Activated naive CD4-positive, alpha-beta T cell treated with anti-CD3 and anti-CD28 coated beads, Interleukin-2, amount 50 U/mL, for 16 hours (primary cell): ENCODE data around the gene DHRS9.
"Not testable (repeated sequence)": the region's sequence is repeated elsewhere in the genome, so short reads cannot be mapped to it uniquely, and the experiment has no call there.

Experiments used
- DNase-seq: peaks from one replicate; pipeline ENCODE4 v3.0.0-alpha.2; 2020

The DHRS9 gene

DNA sequence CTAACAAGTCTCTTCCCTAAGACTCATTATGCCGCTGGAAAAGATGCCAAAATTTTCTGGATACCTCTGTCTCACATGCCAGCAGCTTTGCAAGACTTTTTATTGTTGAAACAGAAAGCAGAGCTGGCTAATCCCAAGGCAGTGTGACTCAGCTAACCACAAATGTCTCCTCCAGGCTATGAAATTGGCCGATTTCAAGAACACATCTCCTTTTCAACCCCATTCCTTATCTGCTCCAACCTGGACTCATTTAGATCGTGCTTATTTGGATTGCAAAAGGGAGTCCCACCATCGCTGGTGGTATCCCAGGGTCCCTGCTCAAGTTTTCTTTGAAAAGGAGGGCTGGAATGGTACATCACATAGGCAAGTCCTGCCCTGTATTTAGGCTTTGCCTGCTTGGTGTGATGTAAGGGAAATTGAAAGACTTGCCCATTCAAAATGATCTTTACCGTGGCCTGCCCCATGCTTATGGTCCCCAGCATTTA lies 26.3 kb downstream of the DHRS9 start:
- DNase-seq, result no peak

DNA sequence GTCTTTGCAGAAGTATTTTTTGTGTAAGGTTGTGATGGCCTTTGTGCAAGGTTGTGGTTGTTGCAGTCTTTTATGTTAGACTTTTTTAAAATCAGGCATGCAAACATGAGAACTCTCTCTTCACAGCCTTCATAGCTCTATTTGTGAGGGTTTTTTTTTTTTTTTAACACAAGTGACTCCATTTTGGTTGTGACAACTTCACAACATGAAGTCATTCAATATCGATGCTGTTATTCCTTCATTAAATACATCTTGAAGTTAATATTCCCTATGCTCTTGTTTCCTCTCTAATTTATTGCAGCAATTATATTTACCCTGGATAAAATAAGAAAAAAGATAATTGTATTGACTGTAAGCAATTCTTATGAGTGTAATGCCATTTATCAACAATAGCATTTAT lies 35.5 kb downstream of the DHRS9 start:
- no peak for DNase-seq

DNA sequence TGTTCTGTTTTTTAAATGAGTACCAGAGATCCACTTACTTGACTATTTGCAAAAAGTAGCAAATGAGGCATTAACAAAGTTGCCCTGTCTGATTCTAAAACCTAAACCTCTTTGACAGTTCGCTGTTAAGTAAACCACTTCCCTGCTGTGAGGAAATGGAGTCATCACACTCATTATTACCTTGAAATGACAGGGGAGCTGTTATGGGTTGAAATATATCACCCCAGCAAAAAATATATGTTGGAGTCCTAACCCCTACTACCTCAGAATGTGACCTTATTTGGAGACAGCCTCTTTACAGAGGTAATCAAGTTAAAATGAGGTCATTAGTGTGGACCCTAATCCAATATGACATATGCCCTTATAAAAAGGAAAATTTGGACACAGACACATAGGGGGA lies 36.1 kb downstream of the DHRS9 start:
- DNase-seq, result no peak

DNA sequence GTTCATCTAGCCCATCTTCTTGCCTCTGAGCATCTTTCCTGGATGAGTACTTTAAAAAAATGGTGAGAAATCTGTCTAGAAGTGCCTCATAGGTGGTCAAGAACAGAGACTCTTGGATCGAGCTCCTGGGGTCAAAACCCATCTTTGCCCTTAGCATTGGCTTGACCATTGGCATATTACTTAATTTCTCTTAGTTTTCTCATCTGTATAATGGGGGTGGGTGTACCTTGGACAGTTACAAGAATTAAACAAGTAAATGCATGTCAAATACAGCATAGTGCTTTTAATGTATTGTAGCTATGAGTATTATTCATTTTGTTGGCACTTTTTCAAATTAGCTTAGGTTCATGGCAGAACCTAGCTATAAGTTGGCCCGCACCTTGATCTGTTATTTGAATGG lies 36.8 kb downstream of the DHRS9 start:
- no peak for DNase-seq

DNA sequence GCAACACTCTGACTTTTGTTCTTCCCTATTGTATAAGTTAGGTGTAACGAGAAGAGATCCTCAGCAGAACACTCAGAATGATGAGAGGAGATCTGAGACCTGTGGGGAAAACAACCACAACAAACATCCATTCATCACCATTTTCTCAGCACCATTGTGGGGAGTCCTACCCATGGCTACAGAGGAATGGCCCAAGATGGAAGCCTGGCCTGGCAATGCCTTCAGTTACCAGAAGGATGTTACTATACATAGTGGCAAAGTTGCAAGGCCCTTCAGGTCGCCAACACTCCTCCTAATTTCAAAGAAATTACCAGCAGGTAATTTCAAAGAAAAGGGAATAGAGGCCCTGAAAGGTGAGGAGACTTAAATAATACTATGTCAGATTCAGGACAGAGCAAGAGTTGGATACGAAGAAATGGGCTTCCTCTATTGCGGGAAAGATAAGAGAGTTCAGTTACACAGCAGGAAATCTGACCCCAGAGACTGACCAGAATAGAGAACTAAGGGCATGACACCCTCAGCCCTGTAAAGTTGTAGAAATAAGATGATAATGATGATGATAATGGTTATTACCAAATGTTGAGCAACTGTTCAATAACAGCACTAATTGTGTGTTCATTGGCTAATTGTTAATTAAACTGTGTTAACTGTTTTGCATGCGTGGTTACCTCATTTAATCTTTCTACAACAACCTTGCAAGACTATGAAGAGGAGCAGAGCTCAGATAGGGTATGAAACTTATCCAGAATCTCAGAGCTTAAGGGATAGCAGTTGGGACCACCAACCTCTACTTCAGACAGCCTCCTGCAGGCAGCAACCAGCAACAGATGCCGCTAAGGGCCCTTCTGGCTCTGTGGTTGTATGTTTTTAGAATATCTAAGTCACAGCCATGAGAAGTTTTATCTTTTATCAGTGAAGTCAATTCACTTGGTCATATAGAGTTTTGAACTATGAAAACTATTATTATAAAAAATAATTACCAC lies 37.5 kb downstream of the DHRS9 start:
- no peak for DNase-seq

DNA sequence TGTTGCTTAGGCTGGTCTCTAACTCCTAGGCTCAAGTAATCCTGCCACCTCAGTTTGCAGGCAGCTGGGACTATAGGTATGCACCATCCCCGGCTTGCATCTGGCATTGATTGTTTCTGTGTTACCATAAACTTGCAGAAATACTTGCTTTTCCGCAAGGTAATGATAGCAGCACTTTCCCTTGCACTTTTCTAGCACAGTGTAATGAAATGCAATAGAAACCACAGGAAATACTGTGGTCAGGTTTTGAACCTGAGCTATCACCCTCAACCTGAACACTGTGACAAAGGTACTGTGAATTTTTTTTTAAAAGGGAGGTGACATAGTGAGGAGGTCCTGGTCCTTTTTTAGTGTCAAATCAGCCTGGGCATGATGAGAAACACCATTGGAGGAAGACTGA lies 38.3 kb downstream of the DHRS9 start:
- DNase-seq, result no peak

DNA sequence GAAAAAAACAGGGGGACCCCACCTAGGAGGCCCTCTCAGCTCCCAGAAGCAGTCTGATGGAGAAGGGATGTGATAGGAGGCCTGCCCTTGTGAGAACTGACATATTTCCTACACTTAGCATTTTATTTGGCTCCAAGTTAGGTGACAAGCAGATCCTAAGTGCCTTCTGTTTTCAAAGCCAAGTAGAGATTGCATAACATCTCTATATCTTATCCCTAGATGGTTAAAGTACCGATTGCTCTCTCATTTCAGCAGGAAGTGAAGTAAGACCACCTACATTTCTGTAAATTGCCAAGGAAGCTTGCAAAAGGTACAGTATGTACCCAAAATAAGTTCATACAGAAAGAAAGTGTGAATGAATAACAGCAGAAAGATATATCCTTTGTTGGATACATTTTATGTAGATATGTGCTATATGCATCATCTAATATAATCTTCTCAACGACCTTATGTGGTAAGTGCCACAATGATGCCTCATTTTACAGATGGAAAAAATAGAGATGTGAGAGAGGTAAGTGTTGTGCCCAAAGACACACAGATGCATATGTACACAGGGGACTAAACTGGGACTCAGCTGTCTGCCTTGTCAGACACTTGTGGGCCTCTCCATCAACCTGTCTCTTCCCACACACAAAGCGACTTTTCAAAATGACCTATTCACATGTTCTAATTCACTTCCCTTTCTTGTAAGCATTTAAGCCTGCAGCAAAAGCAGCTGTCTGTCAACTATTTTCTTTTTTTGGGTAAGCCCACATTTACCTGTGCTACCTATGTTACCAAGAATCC lies 38.9 kb downstream of the DHRS9 start:
- DNase-seq, result no peak

DNA sequence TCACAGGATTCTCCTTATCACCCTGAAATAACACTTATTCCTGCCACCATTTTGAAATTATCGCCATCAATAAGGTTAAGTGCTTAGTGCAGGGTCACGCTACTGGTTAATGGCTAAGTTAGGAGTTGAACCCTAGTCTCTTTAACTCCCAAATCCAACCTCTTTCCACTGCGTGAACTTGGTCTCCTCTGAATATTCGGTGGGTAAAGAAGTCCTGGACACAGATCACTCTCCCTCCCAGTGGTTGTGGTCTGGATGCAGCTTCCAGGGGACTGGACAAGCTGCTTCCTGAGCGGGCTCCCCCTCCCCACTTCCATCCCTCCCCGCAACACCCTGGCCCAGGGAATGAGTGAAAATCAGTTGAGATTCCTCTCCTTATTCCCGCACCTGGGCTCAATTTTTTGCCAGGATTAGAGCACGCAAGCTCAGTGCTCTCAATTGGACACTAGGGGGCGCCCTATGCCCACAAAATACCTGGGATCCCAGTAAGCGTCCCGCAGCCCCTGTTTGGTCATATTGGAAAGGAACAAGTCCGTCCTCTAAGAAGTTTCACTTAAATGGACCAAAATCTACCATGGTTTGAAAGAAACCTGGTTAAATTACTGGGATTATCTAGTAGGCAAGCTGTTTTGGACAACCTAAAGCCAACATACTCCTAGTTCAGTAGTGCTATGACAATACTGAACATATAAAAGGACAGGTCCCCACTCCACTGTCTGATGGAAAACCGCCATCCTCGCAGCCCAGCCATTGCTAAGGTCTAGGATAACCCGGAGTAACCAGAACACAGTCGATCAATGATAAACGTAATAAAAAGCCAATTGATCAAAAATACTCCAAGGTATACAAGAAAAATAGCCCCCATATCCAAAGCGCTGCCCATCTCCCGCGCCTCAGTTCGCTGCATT lies 40.4 kb downstream of the DHRS9 start:
- DNase-seq, result peak; percentile 67

DNA sequence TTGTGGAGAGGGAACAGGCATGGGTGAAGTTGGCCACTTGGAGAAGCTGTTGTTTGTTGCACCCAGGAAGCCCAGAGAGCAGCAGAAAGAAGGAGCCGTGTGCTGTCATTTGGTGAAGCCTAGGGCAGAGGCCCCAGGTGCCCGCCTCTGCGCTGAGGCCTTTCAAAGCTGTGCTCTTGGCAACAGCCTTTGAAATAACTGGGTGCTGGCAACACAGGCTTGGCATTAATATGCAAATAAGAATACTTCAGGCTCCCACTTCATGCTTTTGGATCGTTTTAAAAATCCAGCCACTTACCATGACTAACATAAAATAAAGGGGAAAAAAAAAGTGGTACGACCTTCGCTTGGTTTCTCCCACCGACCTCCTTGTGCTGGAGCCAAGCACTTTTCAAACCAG lies 41.1 kb downstream of the DHRS9 start:
- no peak for DNase-seq

DNA sequence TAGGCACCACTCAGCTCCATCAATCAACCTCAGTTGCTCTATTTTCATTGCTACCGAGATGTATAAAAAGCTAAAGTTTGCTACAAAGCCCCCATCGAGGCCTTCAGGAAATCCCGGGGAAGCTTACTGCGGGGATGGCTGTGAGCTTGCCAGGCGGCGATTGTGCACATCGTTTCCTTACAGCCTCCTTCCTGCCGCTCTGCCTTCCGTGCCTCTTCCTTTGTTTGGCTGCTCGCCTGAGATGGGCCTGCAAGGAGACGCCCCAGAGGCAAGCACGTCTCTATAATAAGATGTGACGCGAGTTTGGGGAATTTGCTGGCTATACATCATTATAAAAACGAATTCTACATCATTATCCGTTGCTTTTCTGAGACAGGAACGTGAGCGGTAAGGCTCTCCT lies 41.6 kb downstream of the DHRS9 start:
- no peak for DNase-seq

DNA sequence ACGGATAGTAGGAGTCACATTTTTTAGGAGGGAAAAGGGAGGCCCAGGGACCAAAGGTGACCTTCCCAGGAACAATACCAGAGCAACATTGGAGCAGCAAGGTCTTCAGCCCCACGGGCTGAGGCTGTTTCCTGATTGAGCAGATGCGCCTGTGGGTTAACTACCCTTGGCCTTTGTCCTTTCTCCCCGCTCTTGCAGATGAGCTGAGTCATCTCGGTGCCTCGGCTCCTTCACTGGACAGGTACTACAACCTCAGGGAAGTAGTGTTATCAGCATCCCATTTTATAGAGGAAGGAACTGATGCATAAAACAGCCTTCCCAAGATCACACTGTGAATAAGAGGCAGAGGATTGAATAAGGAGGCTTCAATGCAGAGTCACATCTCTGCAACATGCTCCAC lies 43.5 kb downstream of the DHRS9 start:
- no peak for DNase-seq

DNA sequence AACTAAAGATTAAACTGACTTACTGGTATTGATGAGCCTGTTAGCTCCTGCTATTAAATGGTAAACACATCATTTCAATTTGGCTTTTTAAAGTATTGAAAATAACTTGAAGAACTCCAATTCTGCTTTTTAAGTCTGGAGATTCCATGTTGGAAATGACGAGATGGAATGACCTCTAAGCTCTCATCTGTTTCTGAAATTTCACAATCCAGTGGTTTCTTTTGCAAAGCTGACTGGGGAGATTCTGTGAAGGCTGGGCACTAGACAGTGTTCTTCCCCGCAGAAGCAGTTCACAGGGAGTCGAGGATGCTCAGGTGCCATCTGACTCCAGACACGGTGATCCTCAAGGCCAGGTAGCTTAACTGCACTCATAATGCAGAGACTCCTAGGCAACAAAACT lies 44.7 kb downstream of the DHRS9 start:
- DNase-seq, result no peak

DNA sequence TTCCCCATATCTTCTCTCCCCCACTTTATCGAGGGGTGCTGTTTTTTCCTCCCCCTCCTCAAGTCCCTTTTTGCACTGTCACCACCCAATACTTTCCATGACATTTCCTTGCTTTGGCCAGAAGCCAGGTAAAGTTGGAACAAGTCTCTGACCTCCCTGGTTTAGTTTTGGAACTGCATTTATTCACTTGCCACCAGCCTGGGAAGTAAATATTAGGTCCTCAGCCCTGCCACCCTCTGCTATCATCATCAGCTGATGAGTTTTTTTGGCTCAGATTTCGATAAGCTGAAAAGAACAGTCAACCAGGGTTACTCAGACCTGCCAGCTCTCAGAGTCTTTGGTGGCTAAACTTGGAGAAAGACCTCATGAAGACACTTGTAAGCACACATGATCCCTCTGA lies 47.0 kb downstream of the DHRS9 start:
- DNase-seq, result no peak

DNA sequence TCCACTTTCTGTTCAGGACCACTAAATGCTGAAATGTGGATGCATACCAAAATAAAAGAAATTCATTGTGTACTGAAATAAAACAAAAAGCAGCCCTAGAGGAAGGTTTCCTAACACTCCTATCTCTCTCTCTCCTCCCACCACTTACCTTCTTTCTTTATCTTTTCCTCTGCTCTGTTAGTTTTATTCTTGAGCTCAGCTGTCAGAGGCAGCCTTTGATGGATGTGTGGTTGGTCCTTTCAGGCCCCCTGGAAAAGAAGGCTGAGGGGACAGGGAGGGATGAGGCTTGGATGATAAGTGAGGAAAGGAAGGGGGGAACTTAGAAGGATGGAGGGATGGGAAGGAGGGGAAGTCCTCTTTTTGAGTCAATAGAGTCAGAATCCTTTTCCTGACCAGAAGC lies 47.6 kb downstream of the DHRS9 start:
- no peak for DNase-seq

DNA sequence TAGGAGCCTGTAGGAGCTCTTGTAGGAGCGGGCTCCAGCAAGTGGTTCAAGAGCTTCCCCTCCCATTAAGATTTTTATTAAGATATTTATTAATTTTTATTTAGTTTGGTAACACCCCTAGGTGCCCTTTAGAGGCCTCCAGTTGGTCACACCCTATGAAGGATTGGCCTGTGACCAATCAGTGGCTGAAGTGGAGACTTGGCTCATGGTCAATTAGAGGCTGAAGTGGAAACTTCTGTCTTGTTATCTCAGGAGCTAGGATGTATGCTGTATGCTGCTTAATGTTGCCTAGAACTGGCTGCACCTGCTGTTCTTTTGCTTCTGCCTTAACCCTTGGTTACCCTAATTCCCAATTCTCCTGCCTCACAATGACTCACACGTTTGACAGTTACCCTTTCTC lies 48.7 kb downstream of the DHRS9 start:
- no peak for DNase-seq

DNA sequence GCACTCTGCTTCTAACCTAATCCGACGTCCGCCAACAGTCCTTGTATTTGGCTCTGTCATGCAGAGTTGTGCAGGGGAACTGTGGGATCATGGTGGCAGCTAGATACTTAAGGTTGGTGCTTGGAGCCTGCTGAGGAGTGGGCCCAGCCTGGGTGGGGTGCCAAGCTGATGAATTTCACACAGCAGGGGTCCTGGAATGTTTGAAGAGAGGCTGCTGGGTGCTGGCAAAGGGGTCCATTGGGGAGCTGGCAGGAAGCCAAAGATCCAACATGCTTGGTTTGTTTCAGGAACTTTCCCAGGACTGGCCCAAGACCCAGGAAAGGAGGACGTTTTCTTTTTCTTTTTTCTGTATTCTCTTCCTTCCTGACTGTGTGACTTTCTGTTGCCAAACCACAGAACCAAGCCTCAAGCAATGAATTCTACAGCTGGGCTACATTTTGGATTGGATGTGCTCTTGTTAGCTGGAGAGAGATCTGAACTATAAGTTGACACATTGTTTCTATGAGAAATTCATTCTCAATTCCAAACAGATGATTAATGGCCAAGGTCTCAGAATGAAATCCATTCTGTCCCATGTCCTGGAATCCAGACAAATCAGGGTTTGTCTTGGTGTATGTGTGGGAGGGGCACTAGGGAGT lies 49.9 kb downstream of the DHRS9 start:
- no peak for DNase-seq

DNA sequence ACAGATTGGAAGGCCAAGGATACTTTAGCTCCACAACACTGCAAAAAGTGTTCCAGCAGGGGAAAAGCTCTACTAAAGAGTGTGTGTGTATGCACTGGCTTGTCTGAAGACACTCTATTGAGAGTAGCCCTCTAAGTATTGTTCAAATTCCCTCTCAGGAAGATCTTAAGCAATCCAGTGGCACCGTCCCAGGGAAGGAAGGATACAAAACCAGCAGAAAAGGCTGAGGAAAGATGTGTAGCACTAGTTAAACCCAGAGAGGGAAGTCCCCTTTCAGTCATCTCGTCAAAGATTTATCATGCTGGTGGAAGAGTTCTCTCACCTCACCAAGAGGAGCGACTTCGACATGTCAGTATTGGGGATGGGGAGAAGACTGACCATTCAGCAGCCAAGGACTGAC lies 50.5 kb downstream of the DHRS9 start:
- no peak for DNase-seq

DNA sequence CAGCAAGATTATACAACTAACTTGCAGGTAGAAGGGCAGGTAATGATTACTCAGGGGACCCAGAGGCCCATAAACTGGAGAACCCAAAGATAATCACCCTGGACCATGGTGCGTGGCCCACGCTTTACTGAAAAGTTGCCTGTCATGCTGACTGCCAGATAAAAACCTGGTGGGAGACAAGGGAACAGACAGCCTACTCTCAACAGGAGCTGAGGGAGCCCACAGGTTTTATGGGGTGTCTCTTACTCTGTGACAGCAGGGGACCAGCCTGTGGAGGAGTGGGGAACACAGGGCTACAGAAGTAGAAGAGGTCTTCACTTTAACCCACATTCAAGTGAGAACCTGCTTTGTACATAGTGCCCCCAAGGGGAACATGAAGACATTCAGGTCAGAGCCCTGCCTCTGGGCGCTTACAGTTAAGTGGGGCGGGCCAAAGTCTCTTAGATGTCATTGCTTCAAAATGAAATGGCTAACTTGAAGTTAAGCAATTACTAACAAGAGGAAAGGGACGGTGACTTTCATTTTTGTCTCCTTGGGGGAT lies 60.4 kb downstream of the DHRS9 start:
- no peak for DNase-seq

DNA sequence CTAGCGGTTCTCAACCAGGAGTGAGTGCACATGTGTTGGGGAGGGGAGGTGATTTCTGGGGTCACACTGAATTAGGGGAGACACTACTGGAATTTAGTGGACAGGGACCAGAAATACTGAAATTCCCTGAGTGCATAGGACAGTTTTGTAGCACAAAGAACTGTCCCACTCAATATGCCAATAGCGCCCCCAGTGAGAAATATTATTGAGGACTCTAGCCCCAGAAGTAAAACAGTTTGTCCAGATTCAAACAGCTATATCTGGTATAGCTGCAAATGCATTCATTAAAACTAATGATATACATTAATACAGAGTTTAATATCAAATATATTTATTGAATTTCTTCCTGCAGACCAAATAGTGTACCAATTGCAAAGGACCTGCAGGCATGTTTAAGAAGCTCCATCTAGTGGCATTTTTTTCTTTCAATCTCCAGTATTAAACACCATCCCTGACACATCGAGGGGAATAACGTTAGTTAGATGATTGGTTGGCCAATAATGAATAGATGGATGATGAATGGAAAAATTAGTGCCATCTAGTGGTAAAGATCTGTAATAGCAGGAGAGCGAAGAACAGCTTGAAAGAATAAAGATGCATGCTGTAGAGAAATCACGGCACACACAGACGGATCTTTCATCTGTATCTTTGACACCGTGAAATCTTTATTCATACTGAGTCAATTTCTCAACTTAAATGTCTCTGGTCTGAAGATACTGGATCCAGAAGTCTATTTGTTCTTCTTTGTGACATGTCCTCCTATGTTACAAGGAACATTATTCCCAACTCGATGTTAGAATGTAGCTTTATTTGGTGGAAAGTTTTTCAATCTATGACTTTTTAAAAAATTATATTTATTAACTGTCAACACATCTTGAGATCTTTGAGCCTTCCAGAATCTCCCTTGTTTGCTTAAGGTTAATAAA lies 62.5 kb downstream of the DHRS9 start:
- no peak for DNase-seq

DNA sequence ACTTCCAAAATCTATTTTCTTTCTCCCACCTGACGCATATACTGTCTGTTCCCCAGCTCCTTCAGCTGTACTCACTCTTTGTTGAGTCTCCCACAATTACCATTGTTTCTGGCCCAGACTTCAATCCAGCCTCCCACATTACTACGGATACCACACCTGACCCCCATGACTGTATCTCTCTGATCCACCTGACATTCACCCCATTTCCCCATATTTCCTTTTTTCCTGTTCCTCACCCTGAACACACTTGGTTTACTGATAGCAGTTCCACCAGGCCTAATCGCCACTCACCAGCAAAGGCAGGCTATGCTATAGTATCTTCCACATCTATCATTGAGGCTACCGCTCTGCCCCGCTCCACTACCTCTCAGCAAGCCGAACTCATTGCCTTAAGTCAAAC lies 64.9 kb downstream of the DHRS9 start:
- not testable (repeated sequence) for DNase-seq

DNA sequence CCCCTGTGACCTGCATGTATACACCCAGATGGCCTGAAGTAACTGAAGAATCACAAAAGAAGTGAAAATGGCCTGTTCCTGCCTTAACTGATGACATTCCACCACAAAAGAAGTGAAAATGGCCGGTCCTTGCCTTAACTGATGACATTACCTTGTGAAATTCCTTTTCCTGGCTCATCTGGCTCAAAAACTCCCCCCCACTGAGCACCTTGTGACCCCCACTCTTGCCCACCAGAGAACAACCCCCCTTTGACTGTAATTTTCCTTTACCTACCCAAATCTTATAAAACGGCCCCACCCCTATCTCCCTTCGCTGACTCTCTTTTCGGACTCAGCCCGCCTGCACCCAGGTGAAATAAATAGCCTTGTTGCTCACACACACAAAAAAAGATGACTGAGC lies 67.1 kb downstream of the DHRS9 start:
- DNase-seq, result not testable (repeated sequence)
